ENCODE results near the gene FARP1.

Gene FARP1

GRCh38 chr13:98436233-98436910, 293.5 kb downstream of the FARP1 start:
- no peak for DNase-seq

DNA sequence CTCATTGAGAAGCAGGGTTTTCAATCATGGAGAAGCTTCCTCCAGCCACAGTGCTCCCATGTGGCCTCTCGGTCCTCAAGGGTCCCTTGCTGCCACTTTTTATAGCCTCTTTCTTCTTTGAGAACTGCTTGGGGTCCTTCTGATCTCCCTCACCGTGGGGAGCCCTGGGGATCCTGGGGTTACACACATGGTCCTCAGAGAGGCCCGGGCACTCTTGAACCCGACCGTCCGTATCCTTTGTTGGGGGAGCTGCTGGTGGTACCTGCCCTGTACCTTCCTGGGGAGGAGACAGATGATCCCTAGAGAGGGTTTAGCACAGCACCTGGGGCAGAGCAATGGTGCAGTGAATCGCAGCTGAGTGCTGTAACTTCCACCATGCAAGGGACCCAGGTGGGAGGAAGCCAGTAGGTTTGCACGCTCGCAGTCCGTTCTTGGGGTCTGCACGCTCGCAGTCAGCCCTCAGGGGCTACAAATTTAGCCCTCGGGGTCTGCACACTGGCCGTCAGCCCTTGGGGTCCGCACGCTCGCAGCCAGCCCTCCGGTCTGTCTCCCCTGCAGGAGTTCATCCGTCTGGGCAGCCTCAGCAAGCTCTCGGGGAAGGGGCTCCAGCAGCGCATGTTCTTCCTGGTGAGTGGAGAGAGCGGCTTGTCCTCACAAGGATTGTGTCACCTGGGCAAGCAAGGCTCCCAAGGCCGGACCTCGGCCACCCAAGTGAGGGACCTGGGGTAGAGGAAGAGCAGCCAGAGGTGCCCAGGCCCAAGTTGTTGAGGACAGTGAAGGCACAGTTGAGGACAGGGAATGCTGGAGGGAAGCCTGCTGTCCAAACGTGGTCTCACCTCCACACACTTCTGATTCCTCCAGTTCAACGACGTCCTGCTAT, 295.6 kb downstream of the FARP1 start:
- DNase-seq, result no peak

DNA sequence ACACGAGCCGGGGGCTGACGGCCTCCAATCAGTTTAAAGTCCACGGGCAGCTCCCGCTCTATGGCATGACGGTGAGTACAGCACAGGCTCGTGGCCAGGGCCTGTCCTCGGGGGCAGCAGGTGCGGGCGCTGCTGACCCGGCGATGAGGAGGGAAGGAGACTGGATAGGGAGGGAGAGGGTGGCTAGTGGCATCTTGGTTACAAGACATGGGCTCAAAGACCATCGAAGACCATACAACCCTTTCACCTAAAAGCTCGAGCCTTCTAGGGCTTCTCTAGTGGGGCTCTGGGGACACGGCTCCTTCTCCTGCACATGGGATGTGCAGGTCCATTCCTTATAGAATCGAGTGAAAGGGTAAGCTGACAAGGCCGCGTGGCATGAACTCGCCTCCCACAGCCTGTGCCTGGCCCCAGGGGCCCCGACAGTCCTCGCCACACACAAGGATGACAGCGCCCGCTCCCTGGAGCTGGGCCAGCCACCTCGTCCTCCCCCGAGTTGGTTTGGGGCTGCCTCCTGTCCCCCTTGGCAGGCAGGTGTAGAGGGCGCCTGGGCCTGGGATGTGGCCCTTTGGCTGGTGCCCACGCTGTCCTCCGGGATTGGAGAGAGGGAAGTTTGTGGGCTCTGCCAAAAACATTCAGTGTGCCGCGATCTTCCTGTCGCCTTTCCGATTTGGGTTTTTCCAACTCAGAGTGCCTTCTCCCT, 296.4 kb downstream of the FARP1 start:
- no peak for DNase-seq

- no peak for DNase-seq
These were observed 297.0 kb downstream of the FARP1 start for GRCh38 chr13:98439896-98440295.

DNA sequence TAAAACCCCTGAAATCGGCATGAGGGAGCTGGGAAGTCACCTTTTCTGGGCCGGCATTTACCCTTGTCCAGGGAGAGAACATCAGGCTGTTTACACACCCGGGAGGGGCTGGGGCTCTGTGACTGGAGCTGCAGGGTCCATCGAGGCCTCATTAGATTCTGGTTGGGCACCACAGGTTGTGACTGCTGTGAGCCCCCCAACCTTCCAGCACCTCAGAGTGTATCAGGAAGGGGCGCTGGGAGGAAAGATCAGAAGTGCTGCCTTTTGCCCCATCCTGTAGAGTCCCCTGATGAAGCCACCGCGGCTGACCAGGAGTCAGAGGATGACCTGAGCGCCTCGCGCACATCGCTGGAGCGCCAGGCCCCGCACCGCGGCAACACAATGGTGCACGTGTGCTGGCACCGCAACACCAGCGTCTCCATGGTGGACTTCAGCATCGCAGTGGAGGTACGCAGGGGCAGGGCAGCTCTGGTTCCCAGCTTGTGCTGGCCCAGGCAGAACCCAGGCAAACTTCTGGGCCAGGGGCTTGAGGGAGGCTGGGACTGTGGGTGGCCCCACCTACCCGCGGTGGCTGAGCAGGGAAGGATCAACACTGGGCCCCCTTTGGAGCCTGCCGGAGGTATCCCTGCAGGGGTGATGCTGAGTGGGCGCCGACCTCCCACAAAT, 297.6 kb downstream of the FARP1 start:
- no peak for DNase-seq

DNA sequence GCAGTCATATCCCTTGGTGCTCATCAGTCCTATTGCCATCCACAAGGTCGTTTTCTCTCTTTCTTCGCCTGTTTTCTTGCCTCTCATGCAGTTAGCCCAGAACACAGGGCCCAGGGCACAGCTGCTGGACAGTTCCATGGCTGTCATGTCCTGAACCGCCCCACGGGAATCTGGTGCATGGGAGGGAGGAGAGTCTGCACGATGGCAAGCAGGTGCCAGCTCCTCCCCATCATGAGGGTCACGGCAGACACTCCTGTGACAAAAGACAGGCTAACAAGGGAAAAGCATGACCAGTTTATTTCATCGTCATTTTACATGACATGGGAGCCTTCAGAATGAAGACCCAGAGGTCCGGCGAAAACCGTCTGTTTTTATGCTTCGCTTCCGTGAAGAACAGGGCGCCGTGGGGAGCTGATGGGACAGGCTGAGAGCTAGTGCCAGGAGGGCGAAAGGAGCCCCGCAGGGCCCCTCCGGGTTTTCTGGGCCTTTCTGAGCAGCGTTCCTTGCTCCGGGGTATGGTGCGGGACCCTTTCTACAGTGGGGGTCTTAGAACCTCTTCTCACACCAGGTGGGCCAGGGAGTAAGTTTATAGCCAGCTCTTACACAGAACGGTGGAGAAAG, 298.3 kb downstream of the FARP1 start:
- DNase-seq, result no peak

- DNase-seq, result no peak
These were observed 299.7 kb downstream of the FARP1 start for GRCh38 chr13:98442391-98443230.

- DNase-seq, result no peak
These were observed 300.4 kb downstream of the FARP1 start for GRCh38 chr13:98443329-98443728.

GRCh38 chr13:98443800-98444325, 301.0 kb downstream of the FARP1 start:
- no peak for DNase-seq

DNA sequence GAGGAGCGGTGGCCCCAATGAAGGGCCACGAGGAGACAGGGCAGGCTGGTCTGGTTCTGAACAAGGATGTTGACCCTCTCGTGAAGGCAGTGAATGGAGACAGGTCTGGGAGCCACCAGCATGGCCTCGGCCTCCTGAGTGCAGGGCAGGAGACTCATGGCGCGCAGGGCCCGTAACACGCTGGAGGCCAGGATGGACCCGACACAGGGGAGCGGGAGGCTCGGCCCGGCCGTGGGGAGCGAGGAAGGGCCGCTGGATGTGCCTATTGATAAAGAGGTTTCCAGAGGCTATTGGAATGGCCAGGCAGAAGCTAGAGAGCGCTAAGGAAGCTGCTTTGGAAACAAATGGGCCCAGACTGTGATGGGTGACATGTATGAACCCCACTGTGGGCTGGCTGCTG, 301.5 kb downstream of the FARP1 start:
- DNase-seq, result no peak

GRCh38 chr13:98445340-98446233, 302.7 kb downstream of the FARP1 start:
- DNase-seq, result peak; percentile 92

GRCh38 chr13:98446234-98446621, 303.3 kb downstream of the FARP1 start:
- DNase-seq, result no peak

- DNase-seq, result no peak
These were observed 304.2 kb downstream of the FARP1 start for GRCh38 chr13:98447130-98447529.

- DNase-seq, result no peak
These were observed 305.2 kb downstream of the FARP1 start for GRCh38 chr13:98447881-98448641.

- DNase-seq, result no peak
These were observed 305.7 kb downstream of the FARP1 start for GRCh38 chr13:98448642-98448928.

- DNase-seq, result no peak
These were observed 306.4 kb downstream of the FARP1 start for GRCh38 chr13:98449273-98449672.

DNA sequence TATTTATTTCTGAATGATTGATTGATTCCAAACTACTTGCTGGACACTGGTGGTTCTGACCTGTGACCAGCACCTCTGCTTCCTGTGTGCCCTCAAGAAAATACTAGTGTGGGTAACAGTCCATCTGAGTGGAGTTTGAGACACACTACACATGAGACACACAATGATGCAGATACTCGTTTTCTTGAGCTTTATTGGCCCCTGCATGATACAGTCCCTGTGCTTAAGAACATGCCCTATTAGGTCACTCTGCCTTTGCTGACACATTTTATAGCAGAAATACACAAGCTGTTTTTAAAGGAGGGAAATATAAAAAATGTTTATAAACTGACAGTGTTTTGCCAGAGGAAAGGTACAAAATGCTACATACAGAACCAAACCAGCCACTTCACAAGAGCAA, 307.1 kb downstream of the FARP1 start:
- no peak for DNase-seq

DNA sequence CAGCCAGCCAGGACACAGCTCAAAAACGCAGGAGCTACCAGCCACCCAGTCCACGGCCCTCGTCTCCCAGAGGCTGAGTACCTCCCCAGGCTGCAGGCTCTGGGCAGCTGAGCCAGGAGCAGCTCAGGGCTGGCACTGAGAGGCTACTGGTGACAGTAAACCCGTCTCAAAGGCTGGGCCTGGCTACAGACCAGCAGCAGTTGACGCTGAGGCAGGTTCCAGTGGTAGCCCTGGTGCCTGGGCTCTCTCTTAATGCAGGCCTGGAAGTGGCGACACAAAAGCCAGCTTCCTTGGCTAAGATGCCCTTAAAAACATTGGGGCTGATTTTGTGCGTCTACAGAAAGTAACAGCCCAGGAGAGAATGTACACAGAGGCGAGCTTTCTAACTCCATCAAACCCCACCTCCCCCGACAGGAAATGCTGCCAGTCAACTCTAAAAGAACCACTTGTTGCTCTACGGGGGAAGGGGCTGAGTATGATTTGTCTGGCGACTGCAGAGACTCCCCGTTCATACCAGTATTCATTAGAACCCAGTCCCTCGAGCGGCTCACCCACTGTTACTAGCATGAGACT, 307.7 kb downstream of the FARP1 start:
- no peak for DNase-seq

- DNase-seq, result no peak
These were observed 309.0 kb downstream of the FARP1 start for GRCh38 chr13:98451676-98452470.

Data from activated CD8-positive, alpha-beta memory T cell treated with anti-CD3 and anti-CD28 coated beads for 24 hours (primary cell).